K562 (cell line): ENCODE measurements around the gene SLA2. TPM values are rescaled to one million over a fixed set of nuclear protein-coding genes. Genes with fewer than 3 reads are reported as not detected.
A peak's percentile ranks its signal among the peaks of the same experiment; 100 is the strongest.

ENCODE experiments used
- ARNT ChIP-seq, 2 experiments: fragments of 450-650 bp; IDR thresholded peaks; 2 replicates each; pipeline ENCODE4 v1.6.1; 2016; ENCODE audit warnings: mild to moderate bottlenecking in 1 of 2
- BCOR ChIP-seq: fragments of 450-650 bp; IDR thresholded peaks from 2 replicates; pipeline ENCODE4 v1.6.1; 2016
- CBFB ChIP-seq: sonication (generic); formaldehyde crosslinking; IDR thresholded peaks from 2 replicates; pipeline ENCODE4 v1.4.0; 2020; ENCODE audit warnings: mild to moderate bottlenecking, missing genetic modification reagents
- CEBPZ ChIP-seq: fragments of 150-350 bp; IDR thresholded peaks from 2 replicates; pipeline ENCODE4 v1.6.1; 2014; ENCODE audit warnings: low read depth, mild to moderate bottlenecking, low read length, borderline replicate concordance
- ETV5 ChIP-seq: sonication (generic); formaldehyde crosslinking; IDR thresholded peaks from 2 replicates; pipeline ENCODE4 v1.4.0; 2020; ENCODE audit warnings: low read depth, mild to moderate bottlenecking, missing genetic modification reagents
- ILK ChIP-seq: fragments of 450-650 bp; IDR thresholded peaks from 2 replicates; pipeline ENCODE4 v1.6.1; 2016; ENCODE audit warnings: missing genetic modification characterization, low read depth, mild to moderate bottlenecking, missing compliant biosample characterization, moderate library complexity, borderline replicate concordance
- JUN ChIP-seq, 2 experiments: sonication (generic) in 1 of 2; formaldehyde crosslinking in 1 of 2; IDR thresholded peaks; 2 replicates each; pipeline versions ENCODE4 v1.6.1 to v1.8.0; 2012 to 2022; ENCODE audit warnings: borderline replicate concordance in 2 of 2, mild to moderate bottlenecking in 2 of 2, improper control_type of control experiment in 1 of 2, low read depth in 1 of 2, low read length in 1 of 2, missing genetic modification reagents in 1 of 2
- KDM1A ChIP-seq, 2 experiments: fragments of 450-650 bp; IDR thresholded peaks; 2 replicates each; pipeline ENCODE4 v1.6.1; 2016; ENCODE audit warnings: mild to moderate bottlenecking in 2 of 2
- RB1 ChIP-seq: fragments of 450-650 bp; IDR thresholded peaks from 2 replicates; pipeline ENCODE4 v1.6.1; 2017; ENCODE audit warnings: low read depth, mild to moderate bottlenecking
- SETDB1 ChIP-seq: IDR thresholded peaks from one replicate; pipeline ENCODE4 v1.6.1; 2012; ENCODE audit warnings: low read length, control low read depth, inconsistent platforms
- STAT5A ChIP-seq: IDR thresholded peaks from 2 replicates; pipeline ENCODE4 v1.6.1; 2012; ENCODE audit warnings: low read length, inconsistent platforms, borderline replicate concordance
- TAF7 ChIP-seq: fragments of 450-650 bp; IDR thresholded peaks from 2 replicates; pipeline ENCODE4 v1.6.1; 2016; ENCODE audit warnings: missing genetic modification characterization, missing compliant biosample characterization
- TAF9B ChIP-seq: fragments of 450-650 bp; IDR thresholded peaks from 2 replicates; pipeline ENCODE4 v1.6.1; 2018; ENCODE audit warnings: mild to moderate bottlenecking; ENCODE audit not compliant: partially characterized antibody
- TEAD2 ChIP-seq: fragments of 450-650 bp; IDR thresholded peaks from 2 replicates; pipeline ENCODE4 v1.6.1; 2016; ENCODE audit warnings: missing genetic modification characterization, control low read depth, missing compliant biosample characterization
- ZBTB11 ChIP-seq, 3 experiments: fragments of 200-800 bp in 1 of 3; fragments of 250-450 bp in 1 of 3; fragments of 450-650 bp in 1 of 3; sonication (Bioruptor Pico) in 1 of 3; sonication (Bioruptor generic) in 1 of 3; formaldehyde crosslinking in 1 of 3; IDR thresholded peaks; 2 replicates each; pipeline versions ENCODE4 v1.6.1 to v1.8.0; 2016 to 2022; ENCODE audit warnings: mild to moderate bottlenecking in 2 of 3, missing genetic modification characterization in 2 of 3, missing compliant biosample characterization in 1 of 3, moderate library complexity in 1 of 3
- ZBTB9 ChIP-seq: fragments of 450-650 bp; formaldehyde crosslinking; IDR thresholded peaks from 2 replicates; pipeline ENCODE4 v1.4.0; 2020; ENCODE audit warnings: mild to moderate bottlenecking, moderate library complexity
- ZNF280A ChIP-seq: fragments of 450-650 bp; IDR thresholded peaks from 2 replicates; pipeline ENCODE4 v1.6.1; 2018; ENCODE audit warnings: mild to moderate bottlenecking, low read depth; ENCODE audit not compliant: partially characterized antibody
- polyA plus RNA-seq, 8 experiments: library from polyadenylated mRNA; depleted of rRNA in 4 of 8; stranded (reverse) in 5 of 8; unstranded in 3 of 8; fragments of >200 nt; fragmentation: Nextera tagmentation in 2 of 8; fragmentation: Illumina TruSeq in 1 of 8; extraction: Ambion mirVana in 2 of 8; extraction: Trizol in 1 of 8; gene quantifications; 2 replicates each; pipeline versions ENCODE4 v1.2.1 to v1.2.3, GENCODE V29; 2011 to 2014; ENCODE audit warnings: inconsistent platforms in 1 of 8, missing spikeins in 1 of 8
- total RNA-seq, 7 experiments: library from RNA; depleted of rRNA in 6 of 7; stranded (reverse); fragments of >200 nt in 6 of 7; fragmentation: Illumina TruSeq in 2 of 7; extraction: Trizol in 2 of 7; gene quantifications; 2 replicates each; pipeline versions ENCODE4 v1.2.1 to v1.2.3, GENCODE V29; 2011 to 2021; ENCODE audit warnings: low replicate concordance in 1 of 7

SLA2 gene
- total and polyA plus RNA-seq, 9 of the 15 experiments (the other 6 are each of a cell fraction or from before 2014, with no cell fraction given), result 0.07 TPM; not detected in 7

GRCh38 chr20:36573103-36573797 lies 72.7 kb downstream of the SLA2 start, which contains the start of gene TGIF2 (continued):
- TF ChIP-seq RB1 (peak; percentile 49), CEBPZ (no peak), ZNF280A (no peak), JUN (IDR thresholded peaks at IDR 0.05; ENCODE audit: borderline replicate concordance, low read depth, low read length) (no peak), JUN (CRISPR knock-in tag; IDR thresholded peaks at IDR 0.05; ENCODE audit: borderline replicate concordance) (no peak), TEAD2 (tag) (peak; percentile 89), KDM1A (IDR thresholded peaks at IDR 0.05) (no peak), TAF9B (no peak), STAT5A (no peak), CBFB (CRISPR knock-in tag) (0 out of 2 replicates have a peak, but pooled peaks have one; percentile 1), BCOR (peak; percentile 85), ARNT (IDR thresholded peaks at IDR 0.05) (no peak), ZBTB9 (CRISPR knock-in tag) (no peak), SETDB1 (no peak), ETV5 (CRISPR knock-in tag) (peak; percentile 67), TAF7 (tag) (0 out of 2 replicates have a peak, but pooled peaks have one; percentile 21), ILK (tag) (no peak), ZBTB11 (CRISPR knock-in tag; IDR thresholded peaks at IDR 0.05) (peak in 1 of 3 experiments; percentile 74; a peak in 2 of 6 replicates)
